ENCODE results near the gene SLC25A10.

DNA sequence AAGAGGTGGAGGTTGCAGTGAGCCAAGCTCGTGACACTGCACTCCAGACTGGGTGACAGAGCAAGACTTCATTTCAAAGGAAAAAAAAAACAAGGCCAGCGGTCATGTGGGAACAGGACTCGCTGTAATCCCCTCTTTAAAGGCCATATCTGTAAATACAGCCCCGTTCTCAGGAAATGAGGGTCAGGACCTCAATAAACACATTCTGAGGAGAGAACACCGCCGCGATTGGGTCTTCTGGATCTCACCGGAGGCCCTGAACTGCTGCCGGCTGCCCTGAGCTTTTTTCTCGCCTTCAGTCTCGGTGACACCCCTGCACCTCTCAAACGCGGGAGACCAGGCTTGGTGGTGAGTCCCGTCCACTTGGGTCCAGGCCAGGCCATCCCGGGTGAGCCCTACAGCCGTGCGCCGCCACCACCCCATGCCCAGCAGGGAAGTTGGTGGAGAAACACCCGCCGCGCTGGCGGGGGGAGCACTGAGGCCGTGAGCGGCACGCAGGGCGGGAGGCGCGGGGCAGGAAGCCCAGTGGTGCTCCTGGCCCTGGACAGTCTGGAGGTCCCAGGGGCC is 28.4 kb downstream of the SLC25A10 start:
- TF ChIP-seq, protein P1, sequence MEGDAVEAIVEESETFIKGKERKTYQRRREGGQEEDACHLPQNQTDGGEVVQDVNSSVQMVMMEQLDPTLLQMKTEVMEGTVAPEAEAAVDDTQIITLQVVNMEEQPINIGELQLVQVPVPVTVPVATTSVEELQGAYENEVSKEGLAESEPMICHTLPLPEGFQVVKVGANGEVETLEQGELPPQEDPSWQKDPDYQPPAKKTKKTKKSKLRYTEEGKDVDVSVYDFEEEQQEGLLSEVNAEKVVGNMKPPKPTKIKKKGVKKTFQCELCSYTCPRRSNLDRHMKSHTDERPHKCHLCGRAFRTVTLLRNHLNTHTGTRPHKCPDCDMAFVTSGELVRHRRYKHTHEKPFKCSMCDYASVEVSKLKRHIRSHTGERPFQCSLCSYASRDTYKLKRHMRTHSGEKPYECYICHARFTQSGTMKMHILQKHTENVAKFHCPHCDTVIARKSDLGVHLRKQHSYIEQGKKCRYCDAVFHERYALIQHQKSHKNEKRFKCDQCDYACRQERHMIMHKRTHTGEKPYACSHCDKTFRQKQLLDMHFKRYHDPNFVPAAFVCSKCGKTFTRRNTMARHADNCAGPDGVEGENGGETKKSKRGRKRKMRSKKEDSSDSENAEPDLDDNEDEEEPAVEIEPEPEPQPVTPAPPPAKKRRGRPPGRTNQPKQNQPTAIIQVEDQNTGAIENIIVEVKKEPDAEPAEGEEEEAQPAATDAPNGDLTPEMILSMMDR (IDR thresholded peaks at IDR 0.05) = no peak
- TF ChIP-seq POLR2A (IDR thresholded peaks at IDR 0.05) = no peak
